ENCODE measurements around the gene SLC29A1.

Gene SLC29A1

GRCh38 chr6:44271406-44271723 lies 48.0 kb downstream of the SLC29A1 start:
- no peaks in the 10 kb centered on the region for H3K27me3 ChIP-seq (ENCODE audit: low read length)
- H3K4me2 ChIP-seq (ENCODE audit: low read depth, low read length, poor library complexity, severe bottlenecking): peak overlapping the region; percentile 34
- H3K36me3 ChIP-seq (ENCODE audit: low read length): no peaks in the 10 kb centered on the region
- no peaks in the 10 kb centered on the region for H3K9me2 ChIP-seq (replicated peaks; ENCODE audit: insufficient read depth, low read length)
- no peak overlapping the region for H3K9ac ChIP-seq (ENCODE audit: low read length)
- no peaks in the 10 kb centered on the region for H3K79me2 ChIP-seq (ENCODE audit: insufficient read depth, low read length)
- no peak overlapping the region for H3K4me3 ChIP-seq (ENCODE audit: insufficient read depth, low read length, poor library complexity, severe bottlenecking)
- H4K20me1 ChIP-seq (ENCODE audit: low read depth, low read length): no peaks in the 10 kb centered on the region
- no peaks in the 10 kb centered on the region for H3K9me3 ChIP-seq (ENCODE audit: insufficient read depth, low read length)
- TF ChIP-seq CTCF (IDR thresholded peaks at IDR 0.05; ENCODE audit: insufficient read depth, low read length, poor library complexity, severe bottlenecking): no peak
- no peak for TF ChIP-seq EZH2phosphoT487 (conservative IDR thresholded peaks at IDR 0.05; ENCODE audit: low read length)
- no peak overlapping the region for H3K27ac ChIP-seq (ENCODE audit: low read depth, low read length)
- no peak overlapping the region for H2AFZ ChIP-seq (ENCODE audit: low read depth, low read length, severe bottlenecking)
- peaks cover 12% of the 10 kb centered on the region; the same call in 1 of the 2 replicates for H3F3A ChIP-seq (ENCODE audit: insufficient read depth)

- Histone ChIP-seq H2AFZ (ENCODE audit: low read depth, low read length, severe bottlenecking) (no peak overlapping the region), H3K36me3 (ENCODE audit: low read length) (no peaks in the 10 kb centered on the region), H3K9me3 (ENCODE audit: insufficient read depth, low read length) (no peaks in the 10 kb centered on the region), H3K9me2 (replicated peaks; ENCODE audit: insufficient read depth, low read length) (no peaks in the 10 kb centered on the region), H3K79me2 (ENCODE audit: insufficient read depth, low read length) (no peaks in the 10 kb centered on the region), H3K4me2 (ENCODE audit: low read depth, low read length, poor library complexity, severe bottlenecking) (no peak overlapping the region), H4K20me1 (ENCODE audit: low read depth, low read length) (no peaks in the 10 kb centered on the region), H3K9ac (ENCODE audit: low read length) (no peak overlapping the region), H3K4me3 (ENCODE audit: insufficient read depth, low read length, poor library complexity, severe bottlenecking) (no peak overlapping the region), H3K27ac (ENCODE audit: low read depth, low read length) (no peak overlapping the region), H3K27me3 (ENCODE audit: low read length) (no peaks in the 10 kb centered on the region), H3F3A (ENCODE audit: insufficient read depth) (peaks cover 10% of the 10 kb centered on the region; the same call in 1 of the 2 replicates)
- no peak for TF ChIP-seq EZH2phosphoT487 (conservative IDR thresholded peaks at IDR 0.05; ENCODE audit: low read length)
- TF ChIP-seq CTCF (IDR thresholded peaks at IDR 0.05; ENCODE audit: insufficient read depth, low read length, poor library complexity, severe bottlenecking): no peak
These were observed 48.5 kb downstream of the SLC29A1 start for GRCh38 chr6:44271914-44272313.

GRCh38 chr6:44272529-44272928 lies 49.1 kb downstream of the SLC29A1 start:
- TF ChIP-seq CTCF (IDR thresholded peaks at IDR 0.05; ENCODE audit: insufficient read depth, low read length, poor library complexity, severe bottlenecking): no peak
- TF ChIP-seq EZH2phosphoT487 (conservative IDR thresholded peaks at IDR 0.05; ENCODE audit: low read length): no peak
- no peaks in the 10 kb centered on the region for H3K27me3 ChIP-seq (ENCODE audit: low read length)
- H3K27ac ChIP-seq (ENCODE audit: low read depth, low read length): no peak overlapping the region
- no peaks in the 10 kb centered on the region for H3K36me3 ChIP-seq (ENCODE audit: low read length)
- H3K9me2 ChIP-seq (replicated peaks; ENCODE audit: insufficient read depth, low read length): no peaks in the 10 kb centered on the region
- peaks cover 10% of the 10 kb centered on the region; the same call in 1 of the 2 replicates for H3F3A ChIP-seq (ENCODE audit: insufficient read depth)
- no peak overlapping the region for H3K4me2 ChIP-seq (ENCODE audit: low read depth, low read length, poor library complexity, severe bottlenecking)
- H3K9me3 ChIP-seq (ENCODE audit: insufficient read depth, low read length): no peaks in the 10 kb centered on the region
- H2AFZ ChIP-seq (ENCODE audit: low read depth, low read length, severe bottlenecking): no peak overlapping the region
- H3K4me3 ChIP-seq (ENCODE audit: insufficient read depth, low read length, poor library complexity, severe bottlenecking): no peak overlapping the region
- H3K9ac ChIP-seq (ENCODE audit: low read length): no peak overlapping the region
- no peaks in the 10 kb centered on the region for H3K79me2 ChIP-seq (ENCODE audit: insufficient read depth, low read length)
- H4K20me1 ChIP-seq (ENCODE audit: low read depth, low read length): no peaks in the 10 kb centered on the region
